ENCODE results near the gene PROSER2. TPM values are rescaled to one million over a fixed set of nuclear protein-coding genes. Genes with fewer than 3 reads are reported as not detected.

PROSER2 gene
- total and polyA plus RNA-seq, 2 experiments from 2014 or later = 0.65 to 1.2 TPM

GRCh38 chr10:11805792-11806191 lies 17.4 kb upstream of the PROSER2 start:
- Histone ChIP-seq H3K27me3 (replicated peaks; ENCODE audit: insufficient read depth) (peaks cover 13% of the 10 kb centered on the region), H3K4me1 (ENCODE audit: insufficient read depth) (no peaks in the 10 kb centered on the region), H2AFZ (no peak overlapping the region), H3K9me2 (ENCODE audit: insufficient read depth) (no peaks in the 10 kb centered on the region), H4K20me1 (ENCODE audit: insufficient read depth) (no peaks in the 10 kb centered on the region), H3K9ac (no peak overlapping the region), H3K4me2 (ENCODE audit: unreplicated experiment) (no peak overlapping the region), H3K4me3 (no peak overlapping the region), H3F3A (ENCODE audit: insufficient read depth) (no peaks in the 10 kb centered on the region), H3K79me2 (ENCODE audit: insufficient read depth) (no peaks in the 10 kb centered on the region), H3K27ac (no peak overlapping the region), H3K36me3 (ENCODE audit: low read depth) (no peaks in the 10 kb centered on the region), H3K9me3 (ENCODE audit: low read depth) (no peaks in the 10 kb centered on the region)
- WGBS, 2 experiments (ENCODE audit: low coverage in 1 of 2, low lambda C conversion rate in 2 of 2, missing lambda C conversion rate in 2 of 2) = 49 to 56% methylated on average over 4 of the region's 4 CpGs
- in situ Hi-C loops (cut with MboI) = no loop called here
- TF ChIP-seq EZH2phosphoT487 (IDR thresholded peaks at IDR 0.05; ENCODE audit: insufficient read depth, low read depth) (no peak), EZH2 (IDR thresholded peaks at IDR 0.05; ENCODE audit: insufficient read depth, poor library complexity, severe bottlenecking) (no peak)
- DNase-seq = no peak

- 35 to 37% methylated on average over 6 of the region's 6 CpGs for WGBS, 2 experiments (ENCODE audit: low coverage in 1 of 2, low lambda C conversion rate in 2 of 2, missing lambda C conversion rate in 2 of 2)
- no peak for DNase-seq
- TF ChIP-seq EZH2phosphoT487 (IDR thresholded peaks at IDR 0.05; ENCODE audit: insufficient read depth, low read depth) (no peak), EZH2 (IDR thresholded peaks at IDR 0.05; ENCODE audit: insufficient read depth, poor library complexity, severe bottlenecking) (no peak)
Measured at GRCh38 chr10:11806706-11807105, 16.4 kb upstream of the PROSER2 start.

GRCh38 chr10:11808808-11809207 lies 14.3 kb upstream of the PROSER2 start:
- Histone ChIP-seq H3K79me2 (ENCODE audit: insufficient read depth) (no peaks in the 10 kb centered on the region), H3K27ac (no peak overlapping the region), H3K4me1 (ENCODE audit: insufficient read depth) (no peaks in the 10 kb centered on the region), H3K9me2 (ENCODE audit: insufficient read depth) (no peaks in the 10 kb centered on the region), H3F3A (ENCODE audit: insufficient read depth) (no peaks in the 10 kb centered on the region), H3K9ac (no peak overlapping the region), H4K20me1 (ENCODE audit: insufficient read depth) (no peaks in the 10 kb centered on the region), H3K4me2 (ENCODE audit: unreplicated experiment) (no peak overlapping the region), H3K9me3 (ENCODE audit: low read depth) (no peaks in the 10 kb centered on the region), H2AFZ (no peak overlapping the region), H3K27me3 (replicated peaks; ENCODE audit: insufficient read depth) (peaks cover 15% of the 10 kb centered on the region), H3K4me3 (no peak overlapping the region), H3K36me3 (ENCODE audit: low read depth) (no peaks in the 10 kb centered on the region)
- TF ChIP-seq EZH2phosphoT487 (IDR thresholded peaks at IDR 0.05; ENCODE audit: insufficient read depth, low read depth) (no peak), EZH2 (IDR thresholded peaks at IDR 0.05; ENCODE audit: insufficient read depth, poor library complexity, severe bottlenecking) (no peak)
- in situ Hi-C loops (cut with MboI) = no loop called here
- no peak for DNase-seq
- WGBS, 2 experiments (ENCODE audit: low coverage in 1 of 2, low lambda C conversion rate in 2 of 2, missing lambda C conversion rate in 2 of 2) = 68 to 79% methylated on average over 5 of the region's 5 CpGs

More at GRCh38 chr10:11806706-11807105, 16.4 kb upstream of the PROSER2 start:
- no peaks in the 10 kb centered on the region for H3K9me2 ChIP-seq (ENCODE audit: insufficient read depth)
- H3K27me3 ChIP-seq (replicated peaks; ENCODE audit: insufficient read depth) = peaks cover 15% of the 10 kb centered on the region
- in situ Hi-C loops (cut with MboI) = no loop called here
- no peaks in the 10 kb centered on the region for H3K4me1 ChIP-seq (ENCODE audit: insufficient read depth)
- H3F3A ChIP-seq (ENCODE audit: insufficient read depth) = no peaks in the 10 kb centered on the region
- no peaks in the 10 kb centered on the region for H3K36me3 ChIP-seq (ENCODE audit: low read depth)
- no peak overlapping the region for H3K27ac ChIP-seq
- H3K4me3 ChIP-seq = no peak overlapping the region
- no peak overlapping the region for H3K4me2 ChIP-seq (ENCODE audit: unreplicated experiment)
- no peaks in the 10 kb centered on the region for H3K79me2 ChIP-seq (ENCODE audit: insufficient read depth)
- no peak overlapping the region for H3K9ac ChIP-seq
- no peaks in the 10 kb centered on the region for H3K9me3 ChIP-seq (ENCODE audit: low read depth)
- H4K20me1 ChIP-seq (ENCODE audit: insufficient read depth) = no peaks in the 10 kb centered on the region
- no peak overlapping the region for H2AFZ ChIP-seq

GRCh38 chr10:11810313-11810766 lies 12.8 kb upstream of the PROSER2 start:
- DNase-seq = no peak
- TF ChIP-seq EZH2 (IDR thresholded peaks at IDR 0.05; ENCODE audit: insufficient read depth, poor library complexity, severe bottlenecking) = no peak
- TF ChIP-seq EZH2phosphoT487 (IDR thresholded peaks at IDR 0.05; ENCODE audit: insufficient read depth, low read depth) = no peak
- Histone ChIP-seq H3F3A (ENCODE audit: insufficient read depth) (no peaks in the 10 kb centered on the region), H3K9me2 (ENCODE audit: insufficient read depth) (no peaks in the 10 kb centered on the region), H3K9ac (no peak overlapping the region), H2AFZ (no peak overlapping the region), H3K36me3 (ENCODE audit: low read depth) (no peaks in the 10 kb centered on the region), H4K20me1 (ENCODE audit: insufficient read depth) (no peaks in the 10 kb centered on the region), H3K79me2 (ENCODE audit: insufficient read depth) (no peaks in the 10 kb centered on the region), H3K4me2 (ENCODE audit: unreplicated experiment) (no peak overlapping the region), H3K9me3 (ENCODE audit: low read depth) (no peaks in the 10 kb centered on the region), H3K27ac (no peak overlapping the region), H3K27me3 (replicated peaks; ENCODE audit: insufficient read depth) (peaks cover 15% of the 10 kb centered on the region), H3K4me3 (no peak overlapping the region), H3K4me1 (ENCODE audit: insufficient read depth) (no peaks in the 10 kb centered on the region)
- in situ Hi-C loops (cut with MboI) = no loop called here
- 47 to 55% methylated on average over 13 of the region's 13 CpGs for WGBS, 2 experiments (ENCODE audit: low coverage in 1 of 2, low lambda C conversion rate in 2 of 2, missing lambda C conversion rate in 2 of 2)

GRCh38 chr10:11810973-11811372 lies 12.2 kb upstream of the PROSER2 start:
- H3K9ac ChIP-seq = no peak overlapping the region

More at GRCh38 chr10:11810973-11811372, 12.2 kb upstream of the PROSER2 start:
- Histone ChIP-seq H4K20me1 (ENCODE audit: insufficient read depth) (no peaks in the 10 kb centered on the region), H3F3A (ENCODE audit: insufficient read depth) (no peaks in the 10 kb centered on the region), H3K9me3 (ENCODE audit: low read depth) (no peaks in the 10 kb centered on the region), H3K4me2 (ENCODE audit: unreplicated experiment) (no peak overlapping the region), H3K4me3 (no peak overlapping the region), H2AFZ (no peak overlapping the region), H3K27ac (no peak overlapping the region), H3K36me3 (ENCODE audit: low read depth) (no peaks in the 10 kb centered on the region), H3K4me1 (ENCODE audit: insufficient read depth) (no peaks in the 10 kb centered on the region), H3K27me3 (replicated peaks; ENCODE audit: insufficient read depth) (peaks cover 15% of the 10 kb centered on the region), H3K79me2 (ENCODE audit: insufficient read depth) (no peaks in the 10 kb centered on the region), H3K9me2 (ENCODE audit: insufficient read depth) (no peaks in the 10 kb centered on the region)
- no peak for DNase-seq
- WGBS, 2 experiments (ENCODE audit: low coverage in 1 of 2, low lambda C conversion rate in 2 of 2, missing lambda C conversion rate in 2 of 2) = 58 to 64% methylated on average over 6 of the region's 6 CpGs
- in situ Hi-C loops (cut with MboI) = no loop called here
- TF ChIP-seq EZH2 (IDR thresholded peaks at IDR 0.05; ENCODE audit: insufficient read depth, poor library complexity, severe bottlenecking) (no peak), EZH2phosphoT487 (IDR thresholded peaks at IDR 0.05; ENCODE audit: insufficient read depth, low read depth) (no peak)

Data from GM23248 (cell line).